Measurements from ENCODE around the gene LAMC3. TPM values are rescaled to one million over a fixed set of nuclear protein-coding genes. Genes with fewer than 3 reads are reported as not detected.
"Not testable (repeated sequence)": the region's sequence is repeated elsewhere in the genome, so short reads cannot be mapped to it uniquely, and the experiment has no call there.

The LAMC3 gene
- total and polyA plus RNA-seq, 5 experiments from 2014 or later: 0.02 to 7.2 (median 6.9) TPM; not detected in 2

DNA sequence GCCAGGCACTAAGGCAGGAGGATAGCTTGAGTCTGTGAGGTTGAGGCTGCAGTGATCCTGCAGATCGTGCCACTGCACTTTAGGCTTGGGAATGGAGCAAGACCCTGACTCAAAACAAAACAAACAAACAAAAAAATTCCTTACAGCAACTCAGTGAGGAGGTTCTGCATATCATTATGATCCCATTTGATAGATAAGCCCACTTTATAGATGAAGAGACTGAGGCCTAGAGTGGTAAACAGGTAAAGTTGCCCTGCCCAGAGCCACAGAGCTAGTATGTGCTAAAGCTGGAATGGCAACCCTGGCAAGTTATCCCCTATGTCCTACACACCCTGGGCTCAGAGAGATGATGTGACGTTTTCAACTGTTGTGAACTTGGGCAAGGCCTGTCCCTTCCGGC, 94.6 kb downstream of the LAMC3 start:
- no peak overlapping the region for H3K4me3 Mint-ChIP-seq
- no peaks in the 10 kb centered on the region for H3K4me1 Mint-ChIP-seq
- ATAC-seq (no peak), DNase-seq (no peak)
- POLR2A ChIA-PET: no interaction called here
- H3K36me3 Mint-ChIP-seq: no peaks in the 10 kb centered on the region
- H3K9me3 Mint-ChIP-seq: no peaks in the 10 kb centered on the region
- H3K27me3 Mint-ChIP-seq: peaks cover 0 to 3% (median under 1%) of the 10 kb centered on the region in 5 donors
- H3K27ac Mint-ChIP-seq: no peak overlapping the region

DNA sequence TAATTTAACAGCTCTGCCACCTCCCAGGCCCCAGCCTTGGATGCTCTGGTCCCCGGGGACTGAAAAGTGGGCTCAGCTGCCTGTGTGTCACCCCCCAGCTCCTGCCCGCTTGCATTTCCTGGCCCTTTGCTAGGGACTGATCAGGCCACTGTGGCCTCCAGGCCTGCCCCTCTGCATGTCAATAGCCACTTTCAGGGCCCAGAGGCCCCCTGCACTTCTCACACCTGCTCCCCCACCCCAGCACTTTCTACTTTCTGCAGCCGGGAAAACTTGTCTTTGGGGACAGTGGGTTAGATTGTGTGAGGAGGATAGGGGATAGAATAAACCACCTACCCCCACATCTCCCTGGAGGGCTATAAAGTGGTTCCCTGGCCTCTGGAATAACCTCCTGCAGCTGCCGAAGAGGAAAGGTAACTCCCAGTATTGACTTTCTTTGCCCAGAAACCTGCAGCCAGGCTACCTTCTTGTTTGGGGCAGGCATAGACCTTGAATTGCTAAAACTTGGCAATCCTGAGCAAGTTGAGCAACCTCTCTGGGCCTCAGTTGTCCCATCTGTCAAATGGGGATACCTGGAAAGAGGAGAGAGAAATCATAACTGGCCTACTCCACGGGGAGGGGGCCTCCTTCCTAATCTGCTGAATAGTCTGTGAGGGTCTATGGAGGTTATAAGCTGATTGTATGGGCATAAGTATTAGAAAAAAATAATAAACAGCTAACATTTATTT, 95.2 kb downstream of the LAMC3 start:
- no peaks in the 10 kb centered on the region for H3K9me3 Mint-ChIP-seq
- DNase-seq (no peak), ATAC-seq (no peak)
- H3K4me3 Mint-ChIP-seq: no peak overlapping the region
- no peak overlapping the region for H3K27ac Mint-ChIP-seq
- no peaks in the 10 kb centered on the region for H3K4me1 Mint-ChIP-seq
- peaks cover 0 to under 1% (median 0%) of the 10 kb centered on the region in 5 donors for H3K27me3 Mint-ChIP-seq
- POLR2A ChIA-PET: no interaction called here
- no peaks in the 10 kb centered on the region for H3K36me3 Mint-ChIP-seq

DNA sequence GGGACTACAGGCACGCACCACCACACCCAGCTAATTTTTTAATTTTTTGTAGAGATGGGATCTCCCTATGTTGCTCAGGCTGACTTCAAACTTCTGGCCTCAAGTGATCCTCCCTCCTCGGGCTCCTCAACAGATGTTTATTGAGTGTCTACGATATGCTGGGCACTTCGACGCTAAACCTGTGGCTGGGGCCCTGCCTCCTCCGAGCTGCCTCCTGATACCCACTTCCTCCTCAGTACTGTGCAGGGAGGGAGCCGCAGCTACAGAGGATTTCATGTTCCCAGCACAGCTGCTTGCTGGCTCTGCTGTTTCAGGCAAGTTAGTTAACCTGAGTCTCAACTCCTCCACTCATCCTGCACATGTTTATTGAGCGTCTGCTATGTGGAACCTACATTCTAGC, 97.0 kb downstream of the LAMC3 start:
- Mint-ChIP-seq H3K27ac (peak overlapping the region in 1 of 10 donors; percentile 65), H3K36me3 (no peaks in the 10 kb centered on the region), H3K4me1 (no peaks in the 10 kb centered on the region), H3K27me3 (no peaks in the 10 kb centered on the region), H3K4me3 (no peak overlapping the region), H3K9me3 (no peaks in the 10 kb centered on the region)
- POLR2A ChIA-PET: interaction anchor here (0.6 kb wide), 1 partner anchor 461 kb away, joined by 4 read pairs; no protein-coding TSS in a partner anchor
- DNase-seq: no peak
- ATAC-seq: no peak

DNA sequence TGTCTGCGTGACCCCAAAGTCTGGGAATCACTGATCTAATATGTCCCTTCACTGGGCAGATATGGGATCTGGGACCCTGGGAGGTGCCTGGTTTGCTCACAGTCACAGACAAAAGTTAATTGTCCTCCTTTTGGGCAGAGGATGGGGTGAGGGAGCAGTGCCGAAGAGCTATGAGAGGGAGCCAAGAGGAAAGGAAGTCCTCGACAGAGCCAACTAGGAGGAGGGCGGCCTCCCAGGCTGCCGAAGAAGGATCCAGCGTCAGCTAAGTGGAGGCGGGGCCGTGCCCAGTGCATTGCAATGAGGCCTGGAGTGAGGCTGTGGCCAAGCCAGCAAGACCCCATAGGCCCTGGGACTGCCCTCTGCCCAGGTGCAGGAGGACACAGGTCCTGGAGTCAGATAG, 98.8 kb downstream of the LAMC3 start:
- no peak for ATAC-seq
- Mint-ChIP-seq H3K27me3 (peaks cover 0 to 2% (median 0%) of the 10 kb centered on the region in 5 donors), H3K9me3 (no peaks in the 10 kb centered on the region), H3K27ac (peak overlapping the region in 1 of 10 donors; percentile 75), H3K36me3 (no peaks in the 10 kb centered on the region), H3K4me3 (no peak overlapping the region), H3K4me1 (no peaks in the 10 kb centered on the region)
- DNase-seq: no peak
- POLR2A ChIA-PET: no interaction called here

DNA sequence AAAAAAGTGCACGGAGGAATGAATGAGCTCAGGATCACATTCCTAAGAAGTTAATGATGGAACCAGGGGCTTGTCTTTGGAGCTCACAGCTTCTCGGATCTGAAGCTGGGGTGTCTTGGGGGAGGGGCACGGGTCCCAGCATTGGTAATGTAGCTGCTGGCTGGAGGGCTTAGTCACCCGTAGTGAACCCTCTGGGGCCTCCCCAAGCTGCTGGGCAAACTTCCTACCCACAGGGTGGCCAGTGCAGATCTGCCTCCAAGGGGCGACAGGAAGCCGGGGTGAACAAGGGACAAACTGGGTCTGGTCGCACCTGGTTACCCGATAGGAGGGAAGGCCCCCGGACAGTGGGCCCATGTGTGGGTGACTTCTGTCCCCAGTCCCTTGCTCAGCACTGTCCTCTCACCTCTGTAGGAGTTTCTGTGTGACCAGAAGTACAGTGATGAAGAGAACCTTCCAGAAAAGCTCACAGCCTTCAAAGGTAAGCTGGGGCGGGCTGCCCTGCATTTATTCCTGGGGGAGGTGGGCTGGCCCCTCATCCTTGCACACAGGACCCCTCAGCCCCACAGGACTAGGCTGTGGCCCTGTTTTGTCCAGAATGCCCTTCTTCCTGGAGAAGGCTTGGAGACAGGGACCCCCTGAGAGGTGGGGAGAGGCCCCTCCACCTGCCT, 102.3 kb downstream of the LAMC3 start:
- no peak for ATAC-seq
- Mint-ChIP-seq H3K4me1 (peaks cover 0 to 1% (median 0%) of the 10 kb centered on the region in 4 donors), H3K27ac (no peak overlapping the region), H3K27me3 (peaks cover 0 to 7% (median 0%) of the 10 kb centered on the region in 5 donors), H3K36me3 (no peaks in the 10 kb centered on the region), H3K9me3 (no peaks in the 10 kb centered on the region), H3K4me3 (no peak overlapping the region)
- DNase-seq: no peak
- POLR2A ChIA-PET: no interaction called here

DNA sequence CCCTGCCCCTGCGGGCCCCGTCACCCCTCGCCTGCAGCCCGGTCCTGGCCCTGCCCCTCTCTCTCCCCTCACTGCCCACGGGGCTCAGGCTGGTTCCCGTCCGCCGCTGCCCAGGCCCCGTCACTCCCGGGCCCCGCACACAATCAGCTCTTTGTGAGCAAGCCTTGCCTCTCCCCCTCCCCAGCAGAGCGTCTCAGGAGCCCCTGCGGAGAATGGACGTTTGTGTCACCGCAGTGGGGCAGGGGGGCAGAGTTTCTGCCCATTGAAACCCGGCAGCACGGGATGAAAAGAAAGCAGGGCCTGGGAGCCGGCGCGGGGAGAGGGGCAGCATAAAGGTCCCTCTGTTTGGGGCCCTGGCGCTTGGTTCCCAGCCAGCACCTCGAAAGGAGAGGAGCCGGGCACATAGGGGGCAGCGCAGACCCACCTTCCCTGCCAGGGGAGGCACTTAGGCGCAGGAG, 102.9 kb downstream of the LAMC3 start:
- Mint-ChIP-seq H3K27me3 (peaks cover 0 to 11% (median 0%) of the 10 kb centered on the region in 5 donors), H3K4me1 (peaks cover 0 to 1% (median 0%) of the 10 kb centered on the region in 4 donors)

DNA sequence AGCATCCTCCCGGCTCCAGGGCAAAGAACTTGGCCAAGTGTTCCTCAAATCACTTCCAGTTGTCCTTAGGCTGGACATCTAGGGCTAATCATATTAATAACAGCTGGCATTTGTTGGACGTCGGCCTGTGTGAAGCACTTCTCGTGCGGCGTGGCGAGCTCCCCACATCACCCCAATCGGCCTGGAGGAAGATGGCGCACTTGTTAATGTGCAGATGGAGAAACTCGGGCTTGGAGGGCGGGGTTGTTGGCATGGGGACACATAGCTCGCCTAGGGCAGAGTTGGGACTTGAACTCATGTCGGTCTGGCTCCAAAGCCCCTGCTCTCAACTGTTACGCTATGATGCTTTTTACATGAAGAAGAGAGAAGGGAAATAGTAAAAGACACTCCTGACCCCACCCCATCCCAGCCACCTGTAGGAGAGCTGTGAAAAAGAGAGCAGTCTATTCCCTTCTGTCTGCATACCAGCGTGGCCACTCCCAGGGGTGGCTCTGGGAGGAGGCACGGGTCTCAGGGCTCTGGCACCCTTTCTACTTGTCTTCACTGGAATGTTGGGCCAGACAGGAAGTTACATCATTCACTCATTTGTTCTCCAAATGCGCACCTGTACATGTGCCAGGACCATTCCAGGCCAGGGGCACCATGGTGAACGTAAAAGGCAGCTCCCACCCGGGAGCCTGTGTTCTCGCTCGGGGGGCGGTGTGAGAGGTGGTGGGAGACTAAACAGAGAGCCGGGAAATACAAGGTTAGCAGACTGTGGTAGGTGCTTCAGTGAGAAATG, 103.6 kb downstream of the LAMC3 start:
- peaks cover 0 to 15% (median 2%) of the 10 kb centered on the region in 5 donors for H3K27me3 Mint-ChIP-seq
- peak overlapping the region in 1 of 10 donors; percentile 75 for H3K27ac Mint-ChIP-seq
- no peak overlapping the region for H3K4me3 Mint-ChIP-seq
- H3K4me1 Mint-ChIP-seq: peaks cover 0 to 1% (median 0%) of the 10 kb centered on the region in 4 donors
- DNase-seq (no peak), ATAC-seq (no peak)
- H3K9me3 Mint-ChIP-seq: no peaks in the 10 kb centered on the region
- H3K36me3 Mint-ChIP-seq: no peaks in the 10 kb centered on the region
- POLR2A ChIA-PET: interaction anchor here (1.1 kb wide), 1 partner anchor 13 kb away, joined by 8 read pairs; the partner anchor contains the start of gene NUP214

More for the DNA sequence above, 102.9 kb downstream of the LAMC3 start:
- no peak overlapping the region for H3K27ac Mint-ChIP-seq
- H3K9me3 Mint-ChIP-seq: no peaks in the 10 kb centered on the region
- H3K4me3 Mint-ChIP-seq: no peak overlapping the region
- no peak for ATAC-seq
- no peak for DNase-seq
- H3K36me3 Mint-ChIP-seq: no peaks in the 10 kb centered on the region
- POLR2A ChIA-PET: no interaction called here

DNA sequence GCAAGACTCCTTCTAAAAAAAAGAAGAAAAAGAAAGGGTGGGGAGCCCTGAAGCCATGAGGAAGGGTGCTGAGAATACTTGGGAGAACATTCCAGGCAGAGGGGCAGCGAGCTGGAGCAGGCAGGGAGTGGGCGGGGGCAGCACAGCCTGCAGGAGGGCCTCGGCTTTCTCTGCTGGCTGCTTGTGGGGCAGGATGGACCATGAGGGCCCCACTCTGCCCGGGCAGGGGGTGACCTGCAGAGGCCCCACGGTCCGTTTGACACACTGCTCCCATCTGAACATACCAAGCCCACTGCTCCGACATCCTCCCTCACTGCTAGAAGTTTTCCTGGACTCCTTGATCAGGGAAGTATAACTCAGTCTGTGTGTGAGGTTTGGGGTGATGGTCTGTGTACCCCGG, 104.7 kb downstream of the LAMC3 start:
- no peak overlapping the region for H3K4me3 Mint-ChIP-seq
- ATAC-seq: no peak
- POLR2A ChIA-PET: interaction anchor here (0.6 to 1.1 kb wide), 3 partner anchors 12 to 1128 kb away, joined by 3 to 8 read pairs (median 5); partner anchors contain the start of gene NUP214

DNA sequence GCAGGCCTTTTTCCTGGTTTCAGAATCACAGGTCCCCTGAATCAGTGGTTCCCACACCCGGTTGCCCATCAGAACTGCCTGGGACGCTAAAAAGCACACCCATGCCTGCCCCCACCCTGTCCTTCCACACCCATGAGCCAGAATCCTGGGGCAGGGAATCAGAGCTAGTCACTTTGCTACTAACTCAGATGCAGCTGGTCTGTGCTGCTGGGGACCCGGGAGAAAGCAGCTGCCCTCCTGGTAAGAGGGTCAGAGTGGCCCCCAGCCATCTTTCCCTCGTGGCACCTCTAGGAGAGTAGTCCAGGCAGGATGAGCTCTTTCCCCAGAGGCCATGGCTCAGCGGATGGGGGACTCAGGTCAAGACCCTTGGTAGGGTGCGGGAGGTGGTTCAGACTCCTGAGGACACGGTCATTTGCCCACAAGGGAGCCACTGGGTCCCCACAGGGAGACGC, 105.1 kb downstream of the LAMC3 start:
- POLR2A ChIA-PET: interaction anchor here (0.6 to 0.7 kb wide), 2 partner anchors 143 to 1127 kb away, joined by 3 to 5 read pairs; no protein-coding TSS in a partner anchor
- no peaks in the 10 kb centered on the region for H3K36me3 Mint-ChIP-seq
- no peaks in the 10 kb centered on the region for H3K9me3 Mint-ChIP-seq
- H3K4me1 Mint-ChIP-seq: peaks cover 0 to 1% (median 0%) of the 10 kb centered on the region in 4 donors
- peaks cover 0 to 20% (median 3%) of the 10 kb centered on the region in 5 donors for H3K27me3 Mint-ChIP-seq
- DNase-seq (no peak), ATAC-seq (no peak)
- H3K27ac Mint-ChIP-seq: no peak overlapping the region
- no peak overlapping the region for H3K4me3 Mint-ChIP-seq

More for the DNA sequence above, 104.7 kb downstream of the LAMC3 start:
- Mint-ChIP-seq H3K27ac (no peak overlapping the region), H3K36me3 (no peaks in the 10 kb centered on the region), H3K4me1 (peaks cover 0 to 1% (median 0%) of the 10 kb centered on the region in 4 donors), H3K27me3 (peaks cover 0 to 16% (median 3%) of the 10 kb centered on the region in 5 donors), H3K9me3 (no peaks in the 10 kb centered on the region)
- no peak for DNase-seq

DNA sequence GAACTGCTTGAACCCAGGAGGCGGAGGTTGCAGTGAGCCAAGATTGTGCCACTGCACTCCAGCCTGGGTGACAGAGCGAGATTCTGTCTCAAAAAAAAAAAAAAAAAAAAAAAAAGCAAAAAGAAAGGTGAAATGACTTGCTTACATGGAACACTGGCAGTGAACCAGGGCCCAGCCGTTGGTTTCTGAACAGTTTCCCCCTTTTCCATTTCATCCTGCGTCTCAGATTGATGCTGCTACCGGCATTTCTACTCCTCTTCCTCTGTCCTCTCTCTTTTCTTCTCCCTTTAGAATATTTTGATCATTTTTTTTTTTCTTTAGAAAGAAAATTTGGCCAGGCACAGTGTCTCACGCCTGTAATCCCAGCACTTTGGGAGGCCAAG, 106.4 kb downstream of the LAMC3 start:
- H3K27ac Mint-ChIP-seq, DNase-seq, H3K4me1 Mint-ChIP-seq, H3K4me3 Mint-ChIP-seq, ATAC-seq, H3K9me3 Mint-ChIP-seq, H3K36me3 Mint-ChIP-seq, POLR2A ChIA-PET: not testable (repeated sequence)
- H3K27me3 Mint-ChIP-seq: peaks cover 0 to 22% (median 3%) of the 10 kb centered on the region in 5 donors

DNA sequence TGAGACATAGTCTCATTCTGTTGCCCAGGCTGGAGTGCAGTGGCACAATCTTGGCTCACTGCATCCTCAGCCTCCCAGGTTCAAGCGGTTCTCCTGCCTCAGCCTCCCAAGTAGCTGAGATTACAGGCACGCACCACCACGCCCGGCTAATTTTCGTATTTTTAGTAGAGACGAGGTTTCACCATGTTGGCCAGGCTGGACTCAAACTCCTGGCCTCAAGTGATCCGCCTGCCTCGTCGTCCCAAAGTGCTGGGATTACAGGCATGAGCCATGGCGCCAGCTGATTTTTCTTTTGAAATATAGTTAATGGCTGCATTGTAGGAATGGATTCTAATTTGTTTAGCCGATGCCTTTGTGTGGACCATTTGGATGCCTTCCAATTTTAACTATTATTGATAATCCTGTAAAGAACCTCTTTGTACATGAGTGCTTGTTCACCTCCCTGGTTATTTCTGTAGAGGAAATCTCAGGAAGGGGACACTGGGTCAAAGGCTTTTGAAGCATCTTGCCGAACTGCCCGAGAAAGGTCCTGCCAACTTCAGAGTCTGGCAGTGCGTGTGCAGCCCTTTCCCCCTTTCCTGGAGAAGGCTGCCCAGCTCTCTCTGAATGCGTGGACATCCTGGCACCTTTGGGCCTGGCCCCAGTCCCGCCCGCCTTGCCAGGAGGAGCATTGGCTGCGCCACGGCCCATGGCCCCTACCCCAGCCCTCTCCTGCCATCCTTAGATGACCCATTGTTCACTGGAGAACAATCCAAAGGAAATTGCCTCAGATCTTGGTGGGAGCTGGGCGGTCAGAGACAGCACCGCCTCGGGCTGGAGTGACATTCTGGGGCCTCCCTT, 107.5 kb downstream of the LAMC3 start:
- no peak for DNase-seq
- Mint-ChIP-seq H3K27ac (no peak overlapping the region), H3K4me1 (peaks cover 0 to 1% (median 0%) of the 10 kb centered on the region in 4 donors), H3K4me3 (no peak overlapping the region), H3K9me3 (no peaks in the 10 kb centered on the region), H3K27me3 (peaks cover 0 to 22% (median 3%) of the 10 kb centered on the region in 5 donors), H3K36me3 (no peaks in the 10 kb centered on the region)
- ATAC-seq: no peak
- POLR2A ChIA-PET: no interaction called here
